HCT116 (cell line): Measurements from ENCODE around the gene IL18.

Experiments used
- CTCF ChIP-seq, 3 experiments: fragments of 200-600 bp in 1 of 3; sonication (generic) in 1 of 3; IDR thresholded peaks in 2 of 3; conservative IDR thresholded peaks in 1 of 3; 2 replicates each; pipeline ENCODE4 v1.5.1; 2012 to 2017; ENCODE audit warnings: low read depth in 2 of 3, low read length in 2 of 3, antibody characterized with exemption in 1 of 3, borderline replicate concordance in 1 of 3, control low read depth in 1 of 3, mild to moderate bottlenecking in 1 of 3, mixed read lengths in 1 of 3, mixed run types in 1 of 3, moderate library complexity in 1 of 3; ENCODE audit not compliant: insufficient read depth in 1 of 3
- JUND ChIP-seq: IDR thresholded peaks from 2 replicates; pipeline ENCODE4 v1.6.1; 2012
- POLR2A ChIP-seq: IDR thresholded peaks from 2 replicates; pipeline ENCODE4 v1.7.0; 2011; ENCODE audit warnings: borderline replicate concordance; ENCODE audit not compliant: insufficient read depth, insufficient read length; ENCODE audit errors: extremely low read depth
- REST ChIP-seq: IDR thresholded peaks from 2 replicates; pipeline ENCODE4 v1.6.1; 2012; ENCODE audit warnings: low read depth

DNA sequence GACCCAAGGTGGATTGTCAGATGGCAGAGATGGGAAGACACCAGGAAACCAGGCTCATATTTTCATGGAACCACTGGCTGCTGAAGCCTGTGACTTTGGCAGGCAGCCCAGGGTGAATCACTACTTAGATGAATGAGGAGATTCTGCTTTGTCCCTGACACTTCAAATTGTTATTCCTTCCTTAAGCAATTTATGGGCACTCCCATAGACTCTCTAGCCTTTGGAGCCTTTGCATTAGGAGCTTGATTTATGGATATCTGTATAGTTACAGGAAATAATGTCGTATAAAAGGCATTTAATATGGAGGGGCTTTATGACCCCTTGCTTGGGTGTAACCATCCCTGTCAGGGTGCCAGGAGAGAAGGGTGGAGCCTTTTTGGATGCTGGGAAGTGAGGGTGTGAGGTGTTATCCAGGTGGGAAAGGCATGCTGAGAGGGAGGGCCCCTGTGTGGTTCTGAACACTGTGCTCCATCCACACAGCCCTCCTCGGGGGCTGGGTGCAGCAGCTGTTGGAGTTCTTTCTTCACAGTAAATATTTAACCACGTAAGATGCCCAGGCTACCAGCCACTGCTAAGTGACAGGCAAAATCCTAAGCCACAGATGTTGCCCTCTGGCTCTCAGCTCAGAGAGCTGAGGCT lies 35.3 kb downstream of the IL18 start:
- TF ChIP-seq CTCF (IDR thresholded peaks at IDR 0.05 in 2 of 3, conservative IDR thresholded peaks at IDR 0.05 in 1 of 3; ENCODE audit: borderline replicate concordance in 1 of 3, insufficient read depth in 1 of 3, low read depth in 2 of 3, low read length in 2 of 3) (no peak), JUND (peak; percentile 75), POLR2A (no peak), REST (no peak)
